GM21528 (cell line): ENCODE data around the gene TNNT3.

Experiments used
- ATAC-seq: cut with Tn5 transposase; IDR thresholded peaks from one replicate; pipeline ENCODE4 v1.9.1; 2021; ENCODE audit warnings: mild to moderate bottlenecking, moderate library complexity; ENCODE audit not compliant: unreplicated experiment, low FRiP score

TNNT3 gene

GRCh38 chr11:1920128-1920908, 815 bp downstream of the TNNT3 start:
- ATAC-seq, result no peak

DNA sequence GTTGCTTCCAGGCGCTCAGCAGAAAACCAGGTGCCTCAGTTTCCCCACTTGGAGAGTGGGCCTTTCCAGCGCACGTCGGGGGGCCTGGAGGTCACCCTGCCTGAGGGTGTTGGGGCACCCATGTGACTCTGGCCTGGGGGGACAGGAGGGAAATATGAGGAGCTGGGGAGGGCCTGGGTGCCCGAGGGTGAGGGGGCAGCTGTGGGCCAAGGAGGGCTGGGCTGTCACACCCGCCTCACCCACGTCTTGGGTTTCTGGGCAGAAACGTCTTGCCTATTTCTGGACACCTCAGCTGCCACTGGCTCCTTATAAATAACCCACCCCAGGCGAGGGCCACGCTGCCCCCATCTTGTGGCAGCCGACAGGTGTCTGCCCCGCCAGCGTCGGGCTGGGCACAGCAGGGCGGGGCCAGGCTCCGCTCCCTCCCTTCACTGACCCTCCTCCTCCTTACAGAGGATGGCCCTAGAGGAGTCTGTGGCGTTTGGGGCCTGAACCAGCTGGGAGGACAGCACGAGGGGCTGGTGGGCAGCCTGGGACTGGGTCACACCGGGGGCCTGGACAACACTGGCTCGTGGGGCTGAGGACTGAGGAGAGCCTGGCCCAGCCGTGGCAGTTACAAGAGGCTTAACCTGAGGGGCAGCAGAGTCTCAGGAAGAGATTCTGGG, 1.5 kb downstream of the TNNT3 start:
- ATAC-seq, result no peak

GRCh38 chr11:1921574-1922141, 2.2 kb downstream of the TNNT3 start:
- ATAC-seq, result no peak

- no peak for ATAC-seq
Observed at GRCh38 chr11:1922481-1923081, 3.1 kb downstream of the TNNT3 start.

- ATAC-seq, result no peak
Observed at GRCh38 chr11:1923201-1923956, 3.9 kb downstream of the TNNT3 start.

DNA sequence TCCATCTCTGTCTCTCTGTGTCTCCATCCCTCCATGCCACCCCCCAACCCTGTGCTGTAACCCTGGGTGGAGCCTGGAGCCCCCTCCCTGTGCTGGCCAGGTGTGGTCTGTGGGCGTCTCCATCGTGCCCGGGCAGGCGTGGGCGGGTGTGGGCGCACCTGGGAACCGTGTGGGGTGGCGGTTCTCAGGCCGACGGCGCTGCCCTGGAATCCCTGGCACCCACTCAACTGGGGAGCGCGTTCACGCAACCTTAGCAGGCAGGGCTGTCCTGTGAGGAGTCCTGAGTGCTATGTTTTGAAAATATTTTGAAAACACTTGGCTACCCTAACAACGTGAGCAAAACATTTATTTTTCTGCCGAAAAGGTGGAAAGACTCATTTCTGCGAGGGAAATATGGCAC, 4.7 kb downstream of the TNNT3 start:
- no peak for ATAC-seq

DNA sequence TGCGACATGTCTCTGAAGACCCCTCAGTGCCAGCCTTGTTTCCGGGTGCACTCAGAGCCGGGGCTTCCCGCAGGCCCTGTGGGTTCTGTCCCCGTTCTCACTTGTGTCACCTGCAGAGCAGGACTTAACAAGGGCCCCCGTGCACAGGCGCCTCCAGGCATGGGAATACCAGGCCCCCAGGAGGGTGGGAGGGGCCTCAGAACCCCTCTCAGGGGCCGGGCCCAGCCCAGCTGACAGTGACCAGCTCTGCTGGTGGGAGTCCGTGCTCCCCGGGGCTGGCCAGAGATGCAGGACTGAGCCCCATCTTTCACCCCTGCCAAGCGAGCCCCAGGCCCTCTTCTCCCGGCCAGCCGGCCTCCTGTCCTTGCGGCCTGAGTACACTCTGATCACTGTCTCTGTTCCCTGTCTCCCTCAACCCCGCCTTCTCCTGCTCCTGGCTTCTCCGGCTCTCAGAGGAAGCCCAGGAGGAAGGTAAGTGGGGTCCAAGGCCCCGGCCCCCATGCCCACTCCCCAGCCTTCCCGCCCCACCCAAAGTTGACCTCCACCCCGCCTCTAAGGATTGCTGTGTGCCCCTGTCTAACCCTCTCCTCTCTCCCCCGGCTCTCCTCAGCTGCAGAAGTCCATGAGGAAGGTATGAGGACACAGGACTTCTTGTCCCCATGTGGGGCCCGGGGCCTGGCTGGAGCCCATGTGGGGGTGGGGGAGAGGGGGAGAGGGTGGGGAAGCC, 5.3 kb downstream of the TNNT3 start:
- no peak for ATAC-seq

GRCh38 chr11:1925373-1926155, 6.1 kb downstream of the TNNT3 start:
- no peak for ATAC-seq

DNA sequence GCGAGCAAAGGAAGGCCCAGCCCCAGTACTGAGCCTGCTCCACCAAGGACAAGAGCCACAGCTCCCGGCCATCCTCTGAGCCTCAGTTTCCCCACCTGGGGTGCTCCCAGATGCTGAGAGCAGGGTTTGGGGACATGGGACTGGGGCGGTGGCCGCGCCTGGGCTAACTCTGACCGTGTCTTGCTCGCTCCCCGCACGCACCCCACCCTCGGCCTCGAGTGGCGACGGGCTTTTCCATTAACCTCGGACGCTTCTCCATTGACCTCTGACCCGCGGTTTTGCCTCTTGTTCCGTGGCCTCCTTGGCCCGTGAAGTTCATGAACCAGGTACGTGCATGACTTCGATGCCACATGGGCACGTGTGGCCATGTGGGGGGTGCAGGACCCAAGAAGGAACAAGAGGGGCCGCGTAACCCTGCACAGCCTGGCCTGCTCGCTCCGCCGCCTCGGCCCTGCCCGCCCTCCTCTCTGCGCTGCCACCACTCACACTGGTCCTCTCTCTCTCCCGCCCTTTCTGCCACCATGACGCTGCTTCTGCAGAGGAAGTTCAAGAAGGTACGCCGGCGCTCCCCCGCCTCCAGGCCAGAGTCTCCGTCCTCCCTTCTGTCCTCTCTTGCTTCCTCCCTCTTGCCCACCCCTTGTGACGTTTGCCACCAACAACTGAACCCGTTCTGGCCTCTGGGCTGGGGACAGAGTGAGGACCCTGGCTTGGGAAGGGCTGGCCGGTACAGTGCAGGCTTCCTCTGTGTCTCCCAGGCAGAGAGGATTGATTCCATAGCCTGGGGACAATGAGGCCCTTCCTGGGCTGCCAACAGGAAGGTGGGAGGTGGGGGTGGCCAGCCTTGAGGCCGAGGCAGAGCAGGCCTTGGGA, 6.9 kb downstream of the TNNT3 start:
- ATAC-seq, result no peak

GRCh38 chr11:1927026-1927847, 7.7 kb downstream of the TNNT3 start:
- ATAC-seq, result no peak

- ATAC-seq, result no peak
Observed at GRCh38 chr11:1927848-1928469, 8.5 kb downstream of the TNNT3 start.

DNA sequence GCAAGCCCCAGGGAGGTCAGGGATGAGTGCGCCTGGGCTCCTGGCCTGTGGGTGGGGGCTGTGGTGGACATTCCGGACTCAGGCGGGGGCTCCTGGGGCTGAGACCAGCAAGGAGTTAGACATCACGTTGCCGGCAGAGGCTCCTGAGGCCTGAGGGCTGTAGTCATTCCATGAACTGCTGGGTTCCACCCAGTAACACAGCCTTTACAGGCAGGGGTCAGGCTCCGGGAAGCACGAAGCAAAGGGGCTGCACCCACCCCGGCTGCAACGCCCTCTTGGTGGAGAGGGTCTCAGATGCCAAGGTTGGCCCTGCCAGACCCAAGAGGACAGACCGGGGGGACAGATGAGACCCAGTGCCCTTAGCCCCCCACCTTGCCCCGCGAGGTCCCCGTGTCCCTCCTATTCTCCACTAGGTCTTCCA, 9.0 kb downstream of the TNNT3 start:
- ATAC-seq, result no peak

DNA sequence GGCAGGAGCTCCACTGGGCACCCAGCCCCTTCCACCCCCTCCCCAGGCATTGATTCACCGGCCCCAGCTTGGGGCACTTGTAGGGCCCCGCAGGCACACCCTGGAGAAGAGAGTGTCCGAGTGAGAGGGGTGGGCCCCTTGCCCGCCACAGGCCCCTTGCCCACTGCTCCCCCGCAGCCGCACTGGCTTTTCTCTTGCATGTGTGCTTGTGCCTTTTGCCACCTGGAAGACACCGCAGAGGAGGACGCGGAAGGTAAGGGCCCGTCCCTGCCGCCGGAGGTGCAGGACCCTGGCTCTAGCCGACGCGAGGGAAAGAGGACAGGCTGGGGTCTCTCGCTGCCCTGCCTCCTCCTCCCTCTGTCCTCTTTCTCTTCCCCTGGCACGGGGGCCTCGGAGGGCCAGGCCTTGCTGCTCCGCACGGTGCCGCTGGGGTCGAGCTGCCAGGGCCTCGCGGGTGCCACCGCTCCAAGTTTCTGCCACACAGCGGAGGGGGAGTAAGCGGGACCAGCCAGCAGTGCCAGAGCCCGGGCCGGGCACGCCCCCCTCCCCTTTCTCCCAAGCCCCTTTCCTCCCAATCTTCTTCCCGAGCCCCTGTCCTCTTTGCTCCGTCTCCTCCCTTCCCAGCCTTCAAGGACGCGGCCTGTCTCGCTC, 9.5 kb downstream of the TNNT3 start:
- no peak for ATAC-seq

- no peak for ATAC-seq
Observed at GRCh38 chr11:1929621-1930461, 10.3 kb downstream of the TNNT3 start.

GRCh38 chr11:1930462-1930830, 10.9 kb downstream of the TNNT3 start:
- ATAC-seq, result no peak
